K562 (cell line): ENCODE measurements around the gene FOXK2. TPM values are rescaled to one million over a fixed set of nuclear protein-coding genes. Genes with fewer than 3 reads are reported as not detected.

Source experiments
- ATAC-seq: fragments of 200-7000 bp; cut with Tn5 transposase; 3 replicates; pipeline ENCODE4 v1.9.1; 2020; ENCODE audit warnings: moderate library complexity
- BruUV-seq: library from RNA; stranded (reverse); fragments of 400-500 nt; replicated peaks from 2 replicates; lab custom pipeline; 2021; lab: Mats Ljungman, UMichigan
- CTCF ChIA-PET: fragments of 300-600 bp; formaldehyde crosslinking; extraction: SDS; loops from one replicate; lab custom pipeline; 2021; ENCODE audit warnings: low intra/inter-chr PET ratio; lab: Yijun Ruan, JAX
- POLR2A ChIA-PET: fragments of 300-600, 350-650 bp; sonication (Branson Sonifier 250); formaldehyde crosslinking; extraction: SDS; loops from one replicate; lab custom pipeline; 2021; ENCODE audit warnings: antibody characterized with exemption, inconsistent platforms; lab: Yijun Ruan, JAX
- DNase-seq, 4 experiments: peaks; one replicate each; pipeline versions ENCODE4 v3.0.0 to v3.0.0-alpha.2; 2011 to 2018; ENCODE audit warnings: low spot score in 3 of 4, mixed read lengths in 3 of 4; ENCODE audit errors: extremely low read depth in 1 of 4
- FAIRE-seq: peaks from 2 replicates; lab custom pipeline; 2011; peaks lifted over from hg19 to GRCh38; lab: Jason Lieb, UNC
- H2AFZ ChIP-seq: 2 replicates; pipeline ENCODE4 v1.6.0; 2011; ENCODE audit warnings: low read depth, low read length, control low read depth, inconsistent platforms
- H3K27ac ChIP-seq: fragments of 200-600 bp; 3 replicates; pipeline ENCODE4 v1.8.0; 2011; ENCODE audit warnings: low read depth, mild to moderate bottlenecking, control low read depth, inconsistent platforms, low read length, moderate library complexity, mixed read lengths; ENCODE audit errors: extremely low read depth
- H3K27me3 ChIP-seq, 2 experiments: fragments of 300-600 bp in 1 of 2; 2 replicates in 1 of 2; 3 replicates in 1 of 2; pipeline versions ENCODE4 v1.6.0 to v1.8.0; 2011; ENCODE audit warnings: inconsistent platforms in 2 of 2, low read length in 2 of 2, mild to moderate bottlenecking in 1 of 2, mixed read lengths in 1 of 2, moderate library complexity in 1 of 2; ENCODE audit not compliant: control insufficient read depth in 2 of 2, insufficient read depth in 2 of 2
- H3K36me3 ChIP-seq: fragments of 300-600 bp; 3 replicates; pipeline ENCODE4 v1.8.0; 2011; ENCODE audit warnings: mild to moderate bottlenecking, low read length, inconsistent platforms; ENCODE audit not compliant: control insufficient read depth, insufficient read depth
- H3K4me1 ChIP-seq, 2 experiments: fragments of 200-600 bp in 1 of 2; replicated peaks in 1 of 2; 2 replicates in 1 of 2; 3 replicates in 1 of 2; pipeline versions ENCODE4 v1.5.1 to v1.8.0; 2011; ENCODE audit warnings: inconsistent platforms in 2 of 2, low read length in 2 of 2, mild to moderate bottlenecking in 1 of 2, mixed read lengths in 1 of 2, moderate library complexity in 1 of 2; ENCODE audit not compliant: control insufficient read depth in 2 of 2, insufficient read depth in 2 of 2
- H3K4me2 ChIP-seq: 2 replicates; pipeline ENCODE4 v1.6.1; 2011; ENCODE audit warnings: low read length, control low read depth, inconsistent platforms, mixed read lengths; ENCODE audit not compliant: insufficient read depth
- H3K4me3 ChIP-seq: fragments of 200-600 bp; sonication (generic), shearing (Covaris generic); 2 replicates; pipeline ENCODE4 v1.5.1; 2016; ENCODE audit warnings: control low read depth, inconsistent platforms
- H3K79me2 ChIP-seq: fragments of 200-600 bp; 3 replicates; pipeline ENCODE4 v1.8.0; 2011; ENCODE audit warnings: low read length, inconsistent platforms; ENCODE audit not compliant: control insufficient read depth, insufficient read depth
- H3K9ac ChIP-seq, 2 experiments: 2 replicates each; pipeline versions ENCODE4 v1.6.0 to v1.6.1; 2011; ENCODE audit warnings: low read depth in 2 of 2, low read length in 2 of 2, control low read depth in 1 of 2, inconsistent platforms in 1 of 2, mild to moderate bottlenecking in 1 of 2, mixed read lengths in 1 of 2; ENCODE audit not compliant: insufficient read depth in 1 of 2
- H3K9me1 ChIP-seq: one replicate; pipeline ENCODE4 v1.6.0; 2011; ENCODE audit warnings: inconsistent platforms, mild to moderate bottlenecking, low read length, moderate library complexity; ENCODE audit not compliant: control insufficient read depth, insufficient read depth
- H3K9me3 ChIP-seq: replicated peaks from 2 replicates; pipeline ENCODE4 v1.5.1; 2011; ENCODE audit warnings: low read depth, low read length, inconsistent platforms; ENCODE audit not compliant: control insufficient read depth, insufficient read depth
- H4K20me1 ChIP-seq: replicated peaks from 2 replicates; pipeline ENCODE4 v1.6.1; 2011; ENCODE audit warnings: low read length, inconsistent platforms, mixed read lengths; ENCODE audit not compliant: control insufficient read depth, insufficient read depth
- ARID2 ChIP-seq: fragments of 450-650 bp; IDR thresholded peaks from 2 replicates; pipeline ENCODE4 v1.6.1; 2017; ENCODE audit warnings: antibody characterized with exemption, mild to moderate bottlenecking
- ASH1L ChIP-seq: fragments of 450-650 bp; IDR thresholded peaks from 2 replicates; pipeline ENCODE4 v1.6.1; 2018; ENCODE audit warnings: borderline replicate concordance, mild to moderate bottlenecking, low read depth; ENCODE audit not compliant: partially characterized antibody
- CBFA2T3 ChIP-seq: fragments of 450-650 bp; IDR thresholded peaks from 2 replicates; pipeline ENCODE4 v1.6.1; 2017
- EGR1 ChIP-seq: fragments of 450-650 bp; conservative IDR thresholded peaks from 2 replicates; pipeline ENCODE4 v1.6.1; 2017; ENCODE audit warnings: mild to moderate bottlenecking
- HMG20A ChIP-seq: fragments of 450-650 bp; formaldehyde crosslinking; conservative IDR thresholded peaks from 2 replicates; pipeline ENCODE4 v1.4.0; 2020; ENCODE audit warnings: mild to moderate bottlenecking, mixed read lengths
- IRF2 ChIP-seq: sonication (generic); formaldehyde crosslinking; IDR thresholded peaks from 2 replicates; pipeline ENCODE4 v1.8.1; 2022; ENCODE audit warnings: mild to moderate bottlenecking, missing genetic modification reagents
- KDM5B ChIP-seq: fragments of 200-600 bp; sonication (generic); IDR thresholded peaks from 2 replicates; pipeline ENCODE4 v1.6.1; 2012; ENCODE audit warnings: low read depth, mild to moderate bottlenecking, moderate library complexity, low read length, control low read depth, inconsistent platforms; ENCODE audit not compliant: insufficient replicate concordance
- L3MBTL2 ChIP-seq: fragments of 450-650 bp; IDR thresholded peaks from 2 replicates; pipeline ENCODE4 v1.6.1; 2016; ENCODE audit warnings: mild to moderate bottlenecking, moderate library complexity
- MEF2D ChIP-seq: conservative IDR thresholded peaks from 2 replicates; pipeline ENCODE4 v1.6.1; 2016; ENCODE audit warnings: low read depth, missing genetic modification characterization, missing compliant biosample characterization
- NBN ChIP-seq: fragments of 450-650 bp; IDR thresholded peaks from 2 replicates; pipeline ENCODE4 v1.6.1; 2016; ENCODE audit warnings: low read depth, mild to moderate bottlenecking
- SMAD2 ChIP-seq: fragments of 150-350 bp; IDR thresholded peaks from 2 replicates; pipeline ENCODE4 v1.6.1; 2014; ENCODE audit warnings: low read depth, mild to moderate bottlenecking, low read length
- TRIM28 ChIP-seq: fragments of 450-650 bp; IDR thresholded peaks from 2 replicates; pipeline ENCODE4 v1.6.1; 2017
- ZNF175 ChIP-seq: fragments of 200-800 bp; sonication (Bioruptor generic); IDR thresholded peaks from 2 replicates; pipeline ENCODE4 v1.6.1; 2016; ENCODE audit warnings: low read depth, mild to moderate bottlenecking, missing genetic modification characterization, missing compliant biosample characterization
- ZNF263 ChIP-seq: sonication (generic); formaldehyde crosslinking; IDR thresholded peaks from 2 replicates; pipeline ENCODE4 v1.8.0; 2022; ENCODE audit warnings: mild to moderate bottlenecking, missing genetic modification reagents, borderline replicate concordance
- ZNF311 ChIP-seq: fragments of 250-450 bp; sonication (Bioruptor Pico); IDR thresholded peaks from 2 replicates; pipeline ENCODE4 v1.4.0; 2020; ENCODE audit warnings: mild to moderate bottlenecking, moderate library complexity
- WGBS: fragments of 100-300 bp; shearing (Covaris generic); methylation state at CpG from one replicate; pipeline ENCODE4 v1.1.6; 2016; ENCODE audit warnings: low coverage, mixed read lengths; ENCODE audit not compliant: insufficient coverage; ENCODE audit errors: missing lambda C conversion rate; 5-methylcytosine and 5-hydroxymethylcytosine counted together
- in situ Hi-C: fragments of 300-500 bp; cut with MboI; formaldehyde crosslinking; loops from 4 replicates; pipeline ENCODE4 v1.15.0; 2018; ENCODE audit warnings: inconsistent platforms, mixed read lengths
- intact Hi-C: fragments of 100-400 bp; cut with micrococcal nuclease; formaldehyde crosslinking; loops from 2 replicates; pipeline ENCODE4 v1.14.2; 2022
- polyA plus RNA-seq, 8 experiments: library from polyadenylated mRNA; depleted of rRNA in 4 of 8; stranded (reverse) in 5 of 8; unstranded in 3 of 8; fragments of >200 nt; fragmentation: Nextera tagmentation in 2 of 8; fragmentation: Illumina TruSeq in 1 of 8; extraction: Ambion mirVana in 2 of 8; extraction: Trizol in 1 of 8; gene quantifications; 2 replicates each; pipeline versions ENCODE4 v1.2.1 to v1.2.3, GENCODE V29; 2011 to 2014; ENCODE audit warnings: inconsistent platforms in 1 of 8, missing spikeins in 1 of 8
- total RNA-seq, 7 experiments: library from RNA; depleted of rRNA in 6 of 7; stranded (reverse); fragments of >200 nt in 6 of 7; fragmentation: Illumina TruSeq in 2 of 7; extraction: Trizol in 2 of 7; gene quantifications; 2 replicates each; pipeline versions ENCODE4 v1.2.1 to v1.2.3, GENCODE V29; 2011 to 2021; ENCODE audit warnings: low replicate concordance in 1 of 7
- TF ChIP-seq, protein P1 (sequence below): fragments of 250-450 bp; sonication (Bioruptor Pico); IDR thresholded peaks from 2 replicates; pipeline ENCODE4 v1.5.1; 2021; ENCODE audit warnings: mild to moderate bottlenecking

Gene FOXK2
- total and polyA plus RNA-seq, 9 of the 15 experiments (the other 6 are each of a cell fraction or from before 2014, with no cell fraction given) = 3.0 to 86.0 (median 44.1) TPM

DNA sequence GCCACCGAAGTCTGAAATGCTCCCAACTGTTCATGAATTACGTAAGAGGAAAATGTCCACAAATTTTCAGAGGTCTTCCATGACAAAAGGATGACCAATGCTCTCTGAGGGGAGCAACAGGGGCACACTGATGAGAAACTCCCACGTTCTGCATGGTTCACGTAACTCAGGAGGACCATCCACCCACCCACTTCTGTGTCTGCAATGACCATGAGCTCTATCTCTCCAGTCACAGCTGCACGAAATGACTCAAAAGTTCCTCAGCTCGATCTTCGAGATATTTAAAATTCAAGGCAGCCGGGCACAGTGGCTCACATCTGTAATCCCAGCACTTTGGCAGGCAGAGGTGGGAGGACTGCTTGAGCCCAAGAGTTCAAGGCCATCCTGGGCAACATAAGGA is 112.9 kb downstream of the FOXK2 start:
- Histone ChIP-seq H3K4me2 (no peak overlapping the region), H3K9me1 (no peaks in the 10 kb centered on the region), H3K9ac (no peak overlapping the region; a peak in 1 of 4 replicates), H3K4me3 (no peak overlapping the region), H2AFZ (no peak overlapping the region), H4K20me1 (peaks cover 7% of the 10 kb centered on the region; the same call in 1 of the 2 replicates), H3K9me3 (no peaks in the 10 kb centered on the region), H3K36me3 (peaks cover 82% of the 10 kb centered on the region), H3K4me1 (peaks cover 0 to 2% of the 10 kb centered on the region in 2 experiments; a peak in 1 of 5 replicates), H3K27me3 (no peaks in the 10 kb centered on the region), H3K27ac (no peak overlapping the region), H3K79me2 (peaks cover 57% of the 10 kb centered on the region)
- ChIA-PET POLR2A (interaction anchor here (1.1 kb wide), 1 partner anchor 14 kb away, joined by 4 read pairs; no protein-coding TSS in a partner anchor), CTCF (no interaction called here)
- TF ChIP-seq ZNF263 (no peak), HMG20A (CRISPR knock-in tag) (no peak), L3MBTL2 (no peak), CBFA2T3 (peak; percentile 22; the same call in 1 of the 2 replicates), IRF2 (CRISPR knock-in tag) (no peak), ZNF175 (no peak), KDM5B (no peak), ZNF311 (no peak), ASH1L (no peak), EGR1 (peak; percentile 55), ARID2 (no peak), SMAD2 (no peak), MEF2D (tag) (no peak), NBN (no peak), TRIM28 (no peak)
- TF ChIP-seq, protein P1, sequence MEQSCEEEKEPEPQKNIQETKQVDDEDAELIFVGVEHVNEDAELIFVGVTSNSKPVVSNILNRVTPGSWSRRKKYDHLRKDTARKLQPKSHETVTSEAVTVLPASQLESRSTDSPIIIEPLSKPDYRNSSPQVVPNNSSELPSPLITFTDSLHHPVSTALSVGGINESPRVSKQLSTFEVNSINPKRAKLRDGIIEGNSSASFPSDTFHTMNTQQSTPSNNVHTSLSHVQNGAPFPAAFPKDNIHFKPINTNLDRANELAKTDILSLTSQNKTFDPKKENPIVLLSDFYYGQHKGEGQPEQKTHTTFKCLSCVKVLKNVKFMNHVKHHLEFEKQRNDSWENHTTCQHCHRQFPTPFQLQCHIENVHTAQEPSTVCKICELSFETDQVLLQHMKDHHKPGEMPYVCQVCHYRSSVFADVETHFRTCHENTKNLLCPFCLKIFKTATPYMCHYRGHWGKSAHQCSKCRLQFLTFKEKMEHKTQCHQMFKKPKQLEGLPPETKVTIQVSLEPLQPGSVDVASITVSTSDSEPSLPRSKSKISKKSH = no peak
- ATAC-seq = no peak
- in situ Hi-C loops = no loop called here
- no TSS peak for BruUV-seq
- WGBS = 89% methylated on average over 8 of the region's 8 CpGs
- no peak for FAIRE-seq
- intact Hi-C loops = no loop called here
- DNase-seq = no peak
